22Rv1 (cell line): ENCODE measurements around the gene ASB16.

ENCODE experiments used
- CTCF ChIP-seq: fragments of 450-650 bp; IDR thresholded peaks from 2 replicates; pipeline ENCODE4 v1.5.1; 2017; ENCODE audit warnings: mild to moderate bottlenecking
- ZFX ChIP-seq: fragments of 450-650 bp; IDR thresholded peaks from 2 replicates; pipeline ENCODE4 v1.6.1; 2017; ENCODE audit warnings: antibody characterized with exemption, borderline replicate concordance

GRCh38 chr17:44218344-44219107 lies 48.0 kb downstream of the ASB16 start:
- TF ChIP-seq CTCF (peak; percentile 89), ZFX (no peak)
